GM18909 (cell line): ENCODE results near the gene FOXRED2.
"Not testable (repeated sequence)": the region's sequence is repeated elsewhere in the genome, so short reads cannot be mapped to it uniquely, and the experiment has no call there.

Experiments
- ATAC-seq: cut with Tn5 transposase; IDR thresholded peaks from one replicate; pipeline ENCODE4 v1.9.1; 2021; ENCODE audit warnings: mild to moderate bottlenecking; ENCODE audit not compliant: unreplicated experiment, poor library complexity

The FOXRED2 gene

DNA sequence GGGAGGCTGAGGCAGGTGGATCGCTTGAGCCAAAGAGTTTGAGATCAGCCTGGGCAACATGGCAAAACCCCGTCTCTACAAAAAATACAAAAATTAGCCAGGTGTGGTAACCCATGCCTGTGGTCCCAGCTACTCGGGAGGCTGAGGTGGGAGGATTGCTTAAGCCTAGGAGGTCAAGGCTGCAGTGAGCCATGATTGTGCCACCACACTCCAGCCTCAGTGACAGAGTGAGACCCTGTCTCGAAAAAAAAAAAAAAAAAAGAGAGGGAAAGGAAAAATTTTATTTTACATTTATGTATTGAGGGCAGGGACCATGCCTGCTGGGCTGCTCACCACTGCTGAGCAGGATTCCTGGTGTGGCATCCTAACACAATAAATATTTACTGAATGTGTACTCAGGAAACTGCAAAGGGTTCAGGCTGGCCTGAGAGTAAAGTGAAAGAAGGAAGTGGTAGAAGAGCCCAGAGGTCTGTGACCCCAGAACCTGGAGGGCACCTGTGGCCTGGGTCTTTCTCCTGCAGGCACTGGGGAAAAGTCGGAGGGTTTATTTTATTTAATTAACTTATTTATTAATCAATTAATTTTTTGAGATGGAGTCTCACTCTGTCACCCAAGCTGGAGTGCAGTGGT lies 53.7 kb downstream of the FOXRED2 start:
- not testable (repeated sequence) for ATAC-seq

DNA sequence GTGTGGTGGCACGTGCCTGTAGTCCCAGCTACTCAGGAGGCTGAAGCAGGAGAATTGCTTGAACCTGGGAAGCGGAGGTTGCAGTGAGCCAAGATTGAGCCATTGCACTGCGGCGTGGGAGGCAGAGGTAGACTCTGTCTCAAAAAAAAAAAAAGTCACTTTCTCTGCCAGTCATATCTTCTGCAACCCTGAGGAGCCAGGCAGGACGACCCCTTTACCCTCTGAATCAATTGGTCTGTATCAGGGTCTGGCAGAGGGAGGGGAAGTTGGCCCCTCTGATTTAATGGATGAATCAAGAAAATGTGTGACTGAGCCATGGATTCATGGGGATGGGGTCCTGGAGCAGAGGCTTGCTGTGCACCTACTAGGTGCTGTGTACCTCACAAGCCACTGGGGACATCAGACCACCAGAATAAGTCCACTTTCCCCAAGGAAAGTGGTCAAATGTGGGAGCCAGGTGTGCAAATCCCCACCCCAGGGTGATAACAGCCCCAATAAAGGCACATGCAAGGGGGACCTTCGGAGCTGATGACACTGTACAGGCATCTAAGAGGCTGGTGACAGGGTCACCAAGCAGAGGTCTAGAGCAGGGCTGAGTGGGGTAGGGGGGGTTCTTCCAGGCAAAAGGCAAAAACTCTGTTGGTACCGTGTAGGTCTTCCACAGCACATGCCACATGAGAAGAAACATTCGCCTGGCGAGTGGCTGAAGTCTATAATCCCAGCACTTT lies 54.4 kb downstream of the FOXRED2 start:
- no peak for ATAC-seq

DNA sequence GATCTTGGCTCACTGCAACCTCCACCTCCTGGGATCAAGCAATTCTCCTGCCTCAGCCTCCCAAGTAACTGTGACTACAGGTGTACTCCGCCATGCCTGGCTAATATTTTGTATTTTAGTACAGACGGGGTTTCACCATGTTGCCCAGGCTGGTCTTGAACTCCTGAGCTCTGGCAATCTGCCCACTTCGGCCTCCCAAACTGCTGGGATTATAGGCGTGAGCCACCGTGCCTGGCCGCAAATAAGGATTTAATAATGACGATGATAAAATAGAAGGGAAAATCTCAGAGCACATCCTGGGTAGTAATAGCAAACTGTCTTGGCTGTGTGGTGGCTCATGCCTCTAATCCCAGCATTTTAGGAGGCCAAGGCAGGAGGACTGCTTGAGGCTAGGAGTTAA lies 55.9 kb downstream of the FOXRED2 start:
- not testable (repeated sequence) for ATAC-seq

DNA sequence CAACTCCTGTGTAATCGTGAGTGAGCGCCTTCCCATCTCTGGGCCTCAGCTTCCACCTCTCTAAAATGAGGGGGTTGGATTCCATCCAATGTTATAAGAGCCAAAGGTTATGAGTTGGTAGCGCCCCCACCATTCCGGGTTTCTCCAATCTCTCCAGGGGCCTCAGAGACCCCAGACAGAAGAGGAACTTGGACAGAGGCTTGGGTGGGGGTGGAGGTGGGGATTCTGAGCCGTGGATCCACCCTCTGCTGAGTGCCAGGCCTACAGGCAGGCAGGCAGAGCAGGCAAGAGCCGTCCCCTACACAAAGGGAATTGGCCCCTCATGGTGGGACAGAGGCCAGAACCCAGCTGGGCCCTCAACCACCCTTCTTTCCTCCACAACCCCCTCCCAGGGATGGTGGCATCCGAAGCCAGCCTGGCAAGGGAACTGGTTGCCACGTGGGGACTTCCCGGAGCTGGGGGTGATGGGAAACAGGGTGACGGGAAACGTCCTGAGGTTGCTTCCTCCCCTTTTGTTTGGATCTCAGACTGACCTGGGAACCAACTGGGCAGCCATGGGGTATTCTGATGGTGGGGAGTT lies 57.2 kb downstream of the FOXRED2 start:
- ATAC-seq, result no peak

DNA sequence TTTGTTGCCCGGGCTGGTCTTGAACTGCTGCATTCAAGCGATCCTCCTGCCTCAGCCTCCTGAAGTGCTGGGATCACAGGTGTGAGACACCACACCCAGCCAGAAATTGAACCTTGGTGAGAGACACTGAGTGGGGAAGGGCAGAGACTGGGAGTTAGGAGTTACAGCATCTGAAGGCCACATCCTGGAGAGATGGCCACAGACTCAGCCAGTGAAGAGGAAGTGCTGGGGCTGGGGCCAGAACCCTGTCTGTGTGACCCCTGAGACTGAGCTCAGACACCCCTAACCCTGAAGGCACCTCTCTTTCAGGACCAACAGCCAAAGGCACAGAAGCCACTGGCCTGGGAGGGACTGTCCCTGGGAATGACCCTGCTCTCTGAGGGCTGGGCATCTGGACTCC lies 59.2 kb downstream of the FOXRED2 start:
- ATAC-seq, result no peak

DNA sequence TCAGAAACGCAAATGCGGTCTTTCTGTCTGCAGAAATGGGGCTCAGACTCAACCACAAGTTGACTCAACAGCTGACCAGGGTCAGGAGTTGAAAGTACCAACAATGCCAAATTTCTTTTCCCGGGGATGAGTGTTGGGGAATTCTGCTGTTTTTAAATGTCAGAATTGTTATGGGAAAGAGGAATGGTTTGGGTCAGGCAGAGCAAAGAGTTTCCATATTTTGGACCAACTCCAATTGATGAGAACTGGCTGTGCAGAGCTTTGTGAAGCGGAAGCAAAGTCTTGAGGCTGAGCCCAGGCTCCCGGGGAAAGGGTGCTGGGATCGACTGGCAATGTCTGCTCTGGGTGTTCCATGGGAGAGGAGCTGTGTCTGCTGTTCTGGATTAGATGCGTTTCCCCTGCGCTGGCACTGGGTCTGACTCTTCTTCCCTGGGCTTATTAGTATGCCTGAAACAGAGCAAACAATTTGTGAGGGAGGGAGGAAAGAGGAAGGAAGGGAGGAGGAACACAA lies 61.6 kb downstream of the FOXRED2 start:
- ATAC-seq, result no peak

DNA sequence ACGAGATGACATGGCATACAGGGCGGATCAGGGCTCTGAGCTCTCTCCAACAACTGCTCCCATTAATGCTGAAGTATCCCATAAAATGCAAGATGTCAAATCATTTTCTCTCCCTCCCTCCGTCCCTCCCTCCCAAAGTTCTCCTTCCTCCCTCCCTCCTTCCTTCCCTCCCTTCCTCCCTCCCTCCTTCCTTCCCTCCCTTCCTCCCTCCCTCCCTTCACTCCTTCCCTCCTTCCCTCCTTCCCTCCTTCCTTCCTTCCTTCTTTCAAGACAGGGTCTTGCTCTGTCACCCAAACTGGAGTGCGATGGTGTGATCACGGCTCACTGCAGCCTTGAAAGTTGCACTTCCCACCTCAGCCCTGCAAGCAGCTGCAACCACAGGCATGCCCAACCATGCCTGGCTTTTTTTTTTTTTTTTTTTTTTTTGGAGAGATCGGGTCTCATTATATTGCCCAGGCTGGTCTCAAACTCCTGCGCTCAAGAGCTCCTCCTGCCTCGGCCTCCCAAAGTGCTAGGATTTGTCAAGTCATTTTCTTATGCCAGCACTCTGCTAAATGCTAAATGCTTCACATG lies 63.6 kb downstream of the FOXRED2 start:
- no peak for ATAC-seq

DNA sequence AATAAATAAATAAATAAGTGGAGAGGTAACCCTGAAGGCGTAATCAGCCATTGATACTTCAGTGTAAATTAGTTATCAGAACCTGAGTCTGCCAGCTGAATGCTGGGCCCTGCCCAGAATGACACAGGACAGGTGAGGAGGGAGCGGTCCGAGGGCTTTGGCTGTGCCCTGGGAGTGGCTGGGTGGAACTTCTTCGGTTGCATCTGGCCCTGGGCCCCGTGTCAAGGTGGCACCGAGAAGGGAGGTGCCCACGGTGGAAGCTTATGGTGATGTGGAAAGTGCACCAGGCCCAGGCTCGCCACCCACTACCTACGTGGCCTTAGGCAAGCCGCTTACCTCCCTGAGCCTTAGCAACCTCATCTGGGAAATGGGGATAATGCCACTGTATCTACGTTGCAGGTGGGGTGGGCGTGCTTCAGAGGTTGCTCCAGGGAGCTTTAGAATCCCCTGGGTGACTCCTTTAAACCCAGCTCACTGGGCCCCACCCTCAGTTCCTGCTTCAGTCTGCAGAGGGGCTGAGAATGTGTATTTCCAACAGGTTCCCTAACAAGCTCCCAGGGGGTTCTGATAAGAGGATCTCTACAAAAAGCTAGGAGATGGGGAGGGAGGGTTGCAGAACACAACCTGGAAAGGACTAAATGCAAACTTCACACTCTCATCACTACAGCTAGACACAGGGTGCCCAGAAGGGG lies 64.2 kb downstream of the FOXRED2 start:
- ATAC-seq, result no peak

DNA sequence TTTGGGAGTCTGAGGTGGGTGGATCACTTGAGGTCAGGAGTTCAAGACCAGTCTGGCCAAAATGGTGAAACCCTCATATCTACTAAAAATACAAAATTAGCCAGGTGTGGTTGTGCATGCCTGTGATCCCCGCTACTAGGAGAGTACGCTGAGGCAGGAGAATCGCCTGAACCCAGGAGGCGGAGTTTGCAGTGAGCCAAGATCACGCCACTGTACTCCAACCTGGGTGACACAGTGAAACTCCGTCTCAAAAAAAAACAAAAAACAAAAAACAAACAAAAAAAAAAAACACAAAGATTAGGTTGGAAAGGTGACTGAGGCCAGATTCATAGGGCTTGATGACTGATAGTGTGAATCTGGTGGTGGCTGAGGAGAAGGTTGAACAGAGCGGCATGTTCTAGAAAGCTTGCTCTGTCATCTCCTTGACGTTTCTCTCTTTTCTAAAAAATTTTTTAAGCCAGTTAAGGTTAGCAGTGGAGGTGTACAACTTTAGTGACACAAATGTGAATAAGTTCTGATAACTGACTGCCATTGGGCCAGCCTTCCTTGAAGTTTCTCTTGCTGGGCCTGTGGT lies 66.3 kb downstream of the FOXRED2 start:
- no peak for ATAC-seq

DNA sequence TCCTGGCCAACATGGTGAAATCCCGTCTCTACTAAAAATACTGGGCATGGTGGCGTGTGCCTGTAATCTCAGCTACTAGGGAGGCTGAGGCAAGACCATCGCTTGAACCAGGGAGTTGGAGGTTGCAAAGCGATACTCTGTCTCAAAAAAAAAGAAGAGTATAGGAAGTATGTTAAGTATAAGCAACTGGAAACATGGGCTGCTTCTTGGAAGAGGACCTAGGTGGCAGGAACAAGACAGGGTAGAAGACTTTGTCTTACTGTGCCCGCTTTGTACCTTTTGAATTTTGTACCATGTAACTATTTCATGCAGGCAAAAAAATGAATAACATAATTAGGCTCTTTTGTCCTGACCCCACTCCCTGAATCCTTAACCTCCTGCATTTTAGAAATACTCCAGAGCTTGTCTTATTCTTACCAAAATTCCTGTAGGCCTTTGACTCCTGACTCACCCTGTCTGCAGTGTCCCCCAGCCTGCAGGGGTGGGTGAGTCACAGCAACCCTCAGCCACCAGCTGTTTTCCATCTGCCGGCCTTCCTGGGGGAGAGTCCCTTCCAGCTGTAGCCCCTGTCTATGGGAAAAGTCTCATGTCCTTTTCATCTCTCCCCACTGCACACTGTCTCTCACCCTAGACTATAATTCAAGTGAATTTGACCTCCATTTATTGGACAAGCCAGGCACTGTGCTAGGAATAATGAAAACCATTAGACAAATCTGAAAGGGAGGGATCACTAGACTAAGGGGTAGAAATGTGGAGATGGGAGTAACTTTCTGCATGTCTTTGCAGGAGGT lies 67.2 kb downstream of the FOXRED2 start:
- ATAC-seq, result no peak
